HepG2 (cell line): ENCODE measurements around the gene C9orf50. TPM values are rescaled to one million over a fixed set of nuclear protein-coding genes. Genes with fewer than 3 reads are reported as not detected.

Experiments used
- ATAC-seq: fragments of 200-7000 bp; cut with Tn5 transposase; 3 replicates; pipeline ENCODE4 v1.9.1; 2020; ENCODE audit warnings: mild to moderate bottlenecking, moderate library complexity
- BruUV-seq: library from RNA; stranded (reverse); fragments of 400-500 nt; replicated peaks from 2 replicates; lab custom pipeline; 2021; lab: Mats Ljungman, UMichigan
- CTCF ChIA-PET: fragments of 300-600 bp; formaldehyde crosslinking; extraction: SDS; loops from one replicate; lab custom pipeline; 2021; ENCODE audit warnings: low total read pairs, inconsistent platforms, low intra/inter-chr PET ratio; lab: Yijun Ruan, JAX
- POLR2A ChIA-PET: fragments of 350-600 bp; sonication (Branson Sonifier 250); formaldehyde crosslinking; loops from one replicate; lab custom pipeline; 2020; ENCODE audit warnings: antibody characterized with exemption, inconsistent platforms; lab: Yijun Ruan, JAX
- DNase-seq: peaks from one replicate; pipeline ENCODE4 v3.0.0-alpha.2; 2015; ENCODE audit warnings: low spot score
- FAIRE-seq: peaks from 3 replicates; lab custom pipeline; 2011; peaks lifted over from hg19 to GRCh38; lab: Jason Lieb, UNC
- H2AFZ ChIP-seq: one replicate; pipeline ENCODE4 v1.6.1; 2011; ENCODE audit warnings: low read length, inconsistent platforms
- H3K27ac ChIP-seq: fragments of 300-600 bp; 3 replicates; pipeline ENCODE4 v1.8.0; 2011; ENCODE audit warnings: mixed run types, mild to moderate bottlenecking, mixed read lengths, low read length, inconsistent platforms; ENCODE audit not compliant: insufficient read depth; ENCODE audit errors: extremely low read length
- H3K27me3 ChIP-seq, 2 experiments: fragments of 200-600 bp in 1 of 2; 2 replicates in 1 of 2; 3 replicates in 1 of 2; pipeline versions ENCODE4 v1.6.0 to v1.8.0; 2011; ENCODE audit warnings: low read length in 2 of 2, mild to moderate bottlenecking in 2 of 2, moderate library complexity in 2 of 2, inconsistent platforms in 1 of 2; ENCODE audit not compliant: insufficient read depth in 2 of 2, control insufficient read depth in 1 of 2
- H3K36me3 ChIP-seq, 2 experiments: fragments of 200-600 bp in 1 of 2; replicated peaks in 1 of 2; 2 replicates in 1 of 2; 3 replicates in 1 of 2; pipeline versions ENCODE4 v1.5.1 to v1.8.0; 2011; ENCODE audit warnings: low read length in 2 of 2, inconsistent platforms in 1 of 2; ENCODE audit not compliant: insufficient read depth in 2 of 2, control insufficient read depth in 1 of 2
- H3K4me1 ChIP-seq: 2 replicates; pipeline ENCODE4 v1.5.1; 2012; ENCODE audit warnings: low read length, inconsistent platforms; ENCODE audit not compliant: insufficient read depth
- H3K4me2 ChIP-seq: 2 replicates; pipeline ENCODE4 v1.6.0; 2011; ENCODE audit warnings: low read depth, low read length, inconsistent platforms
- H3K4me3 ChIP-seq, 3 experiments: fragments of 200-600 bp in 1 of 3; sonication (generic), shearing (Covaris generic) in 1 of 3; replicated peaks in 1 of 3; 2 replicates each; pipeline ENCODE4 v1.5.1; 2011 to 2016; ENCODE audit warnings: low read length in 3 of 3, inconsistent platforms in 2 of 3, low read depth in 2 of 3, mild to moderate bottlenecking in 2 of 3, control low read depth in 1 of 3, mixed read lengths in 1 of 3; ENCODE audit not compliant: insufficient read depth in 1 of 3
- H3K79me2 ChIP-seq: one replicate; pipeline ENCODE4 v1.6.1; 2011; ENCODE audit warnings: low read length, inconsistent platforms; ENCODE audit not compliant: insufficient read depth
- H3K9ac ChIP-seq: 2 replicates; pipeline ENCODE4 v1.6.0; 2011; ENCODE audit warnings: mild to moderate bottlenecking, low read depth, low read length, inconsistent platforms; ENCODE audit not compliant: insufficient read depth
- H3K9me3 ChIP-seq: 2 replicates; pipeline ENCODE4 v1.5.1; 2012; ENCODE audit warnings: mild to moderate bottlenecking, low read length
- H4K20me1 ChIP-seq: 2 replicates; pipeline ENCODE4 v1.6.0; 2011; ENCODE audit warnings: inconsistent platforms, mild to moderate bottlenecking, low read length, moderate library complexity; ENCODE audit not compliant: insufficient read depth
- ARID5B ChIP-seq: IDR thresholded peaks from 2 replicates; pipeline ENCODE4 v1.4.0; 2020; ENCODE audit warnings: mild to moderate bottlenecking, missing genetic modification reagents
- CEBPB ChIP-seq: IDR thresholded peaks from 2 replicates; pipeline ENCODE4 v1.6.1; 2011; ENCODE audit warnings: low read depth, low read length, improper control_type of control experiment, borderline replicate concordance
- DMAP1 ChIP-seq: IDR thresholded peaks from 2 replicates; pipeline ENCODE4 v1.6.1; 2016
- HOXA3 ChIP-seq: sonication (generic); formaldehyde crosslinking; IDR thresholded peaks from 2 replicates; pipeline ENCODE4 v1.5.0; 2020; ENCODE audit warnings: missing genetic modification reagents
- MATR3 ChIP-seq: sonication (generic); formaldehyde crosslinking; IDR thresholded peaks from 2 replicates; pipeline ENCODE4 v1.4.0; 2020; ENCODE audit warnings: missing genetic modification reagents
- SAP130 ChIP-seq: IDR thresholded peaks from 2 replicates; pipeline ENCODE4 v1.6.1; 2016; ENCODE audit warnings: low read depth
- SOX5 ChIP-seq: IDR thresholded peaks from 2 replicates; pipeline ENCODE4 v1.6.1; 2016; ENCODE audit warnings: borderline replicate concordance
- UBTF ChIP-seq: sonication (generic); formaldehyde crosslinking; IDR thresholded peaks from 2 replicates; pipeline ENCODE4 v1.4.0; 2020; ENCODE audit warnings: mild to moderate bottlenecking, missing genetic modification reagents
- ZBTB21 ChIP-seq: sonication (generic); formaldehyde crosslinking; IDR thresholded peaks from 2 replicates; pipeline ENCODE4 v1.4.0; 2020; ENCODE audit warnings: missing genetic modification reagents
- ZNF326 ChIP-seq: sonication (generic); formaldehyde crosslinking; IDR thresholded peaks from 2 replicates; pipeline ENCODE4 v1.4.0; 2020; ENCODE audit warnings: missing genetic modification reagents, borderline replicate concordance
- ZNF605 ChIP-seq: sonication (generic); formaldehyde crosslinking; IDR thresholded peaks from 2 replicates; pipeline ENCODE4 v1.8.0; 2022; ENCODE audit warnings: mild to moderate bottlenecking, missing genetic modification reagents
- ZNF703 ChIP-seq: sonication (generic); formaldehyde crosslinking; IDR thresholded peaks from 2 replicates; pipeline ENCODE4 v1.5.1; 2020; ENCODE audit warnings: missing genetic modification reagents, mild to moderate bottlenecking, moderate library complexity, borderline replicate concordance
- WGBS: methylation state at CpG from one replicate; pipeline ENCODE4 v1.1.6; 2017; ENCODE audit warnings: low lambda C conversion rate; 5-methylcytosine and 5-hydroxymethylcytosine counted together
- in situ Hi-C: cut with HindIII; loops from 2 replicates; pipeline ENCODE4 v1.10.0; 2017; ENCODE audit warnings: low pct_unique_long_range_greater_than_20kb; ENCODE audit not compliant: extremely low pct_ligation_motif_present
- intact Hi-C: fragments of 100-400 bp; cut with micrococcal nuclease; formaldehyde crosslinking; loops from one replicate; pipeline ENCODE4 v1.10.0; 2022; ENCODE audit not compliant: unreplicated experiment
- polyA plus RNA-seq, 8 experiments: library from polyadenylated mRNA; depleted of rRNA in 3 of 8; stranded (reverse) in 7 of 8; unstranded in 1 of 8; fragments of >200 nt; fragmentation: Illumina TruSeq in 4 of 8; extraction: Trizol in 4 of 8; gene quantifications; 2 replicates each; pipeline versions ENCODE4 v1.2.1 to v1.2.3, GENCODE V29; 2011 to 2016; ENCODE audit warnings: low read depth in 4 of 8, missing spikeins in 1 of 8, mixed read lengths in 1 of 8; ENCODE audit not compliant: insufficient read depth in 1 of 8
- total RNA-seq, 5 experiments: library from RNA; depleted of rRNA; stranded (reverse); fragments of >200 nt; fragmentation: Illumina TruSeq; extraction: Trizol; gene quantifications; 2 replicates each; pipeline ENCODE4 v1.2.3, GENCODE V29; 2016; ENCODE audit warnings: low read depth in 1 of 5
- TF ChIP-seq, protein P1 (sequence below): sonication (generic); formaldehyde crosslinking; IDR thresholded peaks from 2 replicates; pipeline ENCODE4 v1.5.0; 2020; ENCODE audit warnings: mild to moderate bottlenecking, missing genetic modification reagents, moderate library complexity
- TF ChIP-seq, protein P2 (sequence below): sonication (generic); formaldehyde crosslinking; IDR thresholded peaks from 2 replicates; pipeline ENCODE4 v1.5.0; 2020; ENCODE audit warnings: missing genetic modification reagents, mild to moderate bottlenecking, borderline replicate concordance

The C9orf50 gene
- total and polyA plus RNA-seq, 2 of the 13 experiments (the other 11 are each of a cell fraction or from before 2014, with no cell fraction given), result not detected

DNA sequence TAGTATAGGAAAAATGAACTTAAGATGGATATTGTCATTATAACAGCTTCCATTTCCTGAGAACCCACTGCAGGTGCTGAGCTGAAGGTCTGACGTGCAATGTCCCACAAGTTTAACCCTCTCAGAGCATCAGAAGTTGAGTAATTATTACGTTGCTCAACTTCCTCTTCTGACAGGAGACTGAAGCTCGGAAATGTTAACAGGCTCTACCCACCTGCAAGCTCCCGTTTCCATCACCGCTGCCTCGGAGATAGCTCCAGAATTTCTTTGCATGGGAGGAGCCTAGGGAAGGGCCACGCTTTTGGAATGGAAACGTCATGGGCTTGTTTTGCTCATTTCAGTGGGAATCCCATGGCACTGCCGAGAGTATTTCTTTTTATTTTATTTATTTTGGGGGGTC is 4.0 kb upstream of the C9orf50 start:
- peaks cover 69% of the 10 kb centered on the region for H3K4me1 ChIP-seq
- H2AFZ ChIP-seq, result no peak overlapping the region
- peaks cover 39% of the 10 kb centered on the region for H3K79me2 ChIP-seq
- peak; percentile 66 for DNase-seq
- ChIA-PET POLR2A (interaction anchor here (0.8 to 4.0 kb wide), 13 partner anchors 12 to 544 kb away, joined by 3 to 50 read pairs (median 4); partner anchors contain the start of genes DOLPP1 and IER5L), CTCF (interaction anchor here (0.8 to 2.2 kb wide), 2 partner anchors 486 to 493 kb away, joined by 3 to 17 read pairs; no protein-coding TSS in a partner anchor)
- H3K9me3 ChIP-seq, result no peaks in the 10 kb centered on the region
- H3K4me3 ChIP-seq, result peak overlapping the region; percentile 69 to 89 (median 85)
- H3K36me3 ChIP-seq, result peaks cover 1 to 16% of the 10 kb centered on the region in 2 experiments; a peak in 4 of 5 replicates
- in situ Hi-C loops (loop anchor here (5.0 kb wide), 1 partner anchor 483 kb away; no protein-coding TSS in a partner anchor), intact Hi-C loops (loop anchor here (1.0 to 10.0 kb wide), 2 partner anchors 450 to 486 kb away; partner anchors contain the start of gene IER5L)
- peak overlapping the region; percentile 30 for H3K27ac ChIP-seq
- ATAC-seq, result peak; percentile 12; the same call in 1 of the 3 replicates
- H3K9ac ChIP-seq, result peak overlapping the region; percentile 92; the same call in 1 of the 2 replicates
- no peak for FAIRE-seq
- WGBS, result 0% methylated on average over 9 of the region's 9 CpGs
- no TSS peak for BruUV-seq
- H4K20me1 ChIP-seq, result peaks cover 35% of the 10 kb centered on the region
- peaks cover 0 to 15% of the 10 kb centered on the region in 2 experiments; a peak in 3 of 5 replicates for H3K27me3 ChIP-seq
- H3K4me2 ChIP-seq, result peak overlapping the region; percentile 80
- no peak for TF ChIP-seq MATR3
- no peak for TF ChIP-seq UBTF (CRISPR knock-in tag)
- TF ChIP-seq, protein P1, sequence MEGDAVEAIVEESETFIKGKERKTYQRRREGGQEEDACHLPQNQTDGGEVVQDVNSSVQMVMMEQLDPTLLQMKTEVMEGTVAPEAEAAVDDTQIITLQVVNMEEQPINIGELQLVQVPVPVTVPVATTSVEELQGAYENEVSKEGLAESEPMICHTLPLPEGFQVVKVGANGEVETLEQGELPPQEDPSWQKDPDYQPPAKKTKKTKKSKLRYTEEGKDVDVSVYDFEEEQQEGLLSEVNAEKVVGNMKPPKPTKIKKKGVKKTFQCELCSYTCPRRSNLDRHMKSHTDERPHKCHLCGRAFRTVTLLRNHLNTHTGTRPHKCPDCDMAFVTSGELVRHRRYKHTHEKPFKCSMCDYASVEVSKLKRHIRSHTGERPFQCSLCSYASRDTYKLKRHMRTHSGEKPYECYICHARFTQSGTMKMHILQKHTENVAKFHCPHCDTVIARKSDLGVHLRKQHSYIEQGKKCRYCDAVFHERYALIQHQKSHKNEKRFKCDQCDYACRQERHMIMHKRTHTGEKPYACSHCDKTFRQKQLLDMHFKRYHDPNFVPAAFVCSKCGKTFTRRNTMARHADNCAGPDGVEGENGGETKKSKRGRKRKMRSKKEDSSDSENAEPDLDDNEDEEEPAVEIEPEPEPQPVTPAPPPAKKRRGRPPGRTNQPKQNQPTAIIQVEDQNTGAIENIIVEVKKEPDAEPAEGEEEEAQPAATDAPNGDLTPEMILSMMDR (CRISPR knock-in tag), result 0 out of 2 replicates have a peak, but pooled peaks have one; percentile 18
- peak; percentile 80 for TF ChIP-seq CEBPB
- TF ChIP-seq SAP130 (CRISPR knock-in tag), result peak; percentile 65
- TF ChIP-seq, protein P2, sequence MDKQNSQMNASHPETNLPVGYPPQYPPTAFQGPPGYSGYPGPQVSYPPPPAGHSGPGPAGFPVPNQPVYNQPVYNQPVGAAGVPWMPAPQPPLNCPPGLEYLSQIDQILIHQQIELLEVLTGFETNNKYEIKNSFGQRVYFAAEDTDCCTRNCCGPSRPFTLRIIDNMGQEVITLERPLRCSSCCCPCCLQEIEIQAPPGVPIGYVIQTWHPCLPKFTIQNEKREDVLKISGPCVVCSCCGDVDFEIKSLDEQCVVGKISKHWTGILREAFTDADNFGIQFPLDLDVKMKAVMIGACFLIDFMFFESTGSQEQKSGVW (CRISPR knock-in tag), result no peak
- TF ChIP-seq ARID5B (CRISPR knock-in tag), result 0 out of 2 replicates have a peak, but pooled peaks have one; percentile 19
- no peak for TF ChIP-seq ZNF605 (CRISPR knock-in tag)
- no peak for TF ChIP-seq ZNF326 (CRISPR knock-in tag)
- no peak for TF ChIP-seq ZNF703 (CRISPR knock-in tag)
- TF ChIP-seq HOXA3 (CRISPR knock-in tag), result peak; percentile 40; the same call in 1 of the 2 replicates
- no peak for TF ChIP-seq DMAP1 (CRISPR knock-in tag)
- peak; percentile 67; the same call in 1 of the 2 replicates for TF ChIP-seq ZBTB21 (CRISPR knock-in tag)
- TF ChIP-seq SOX5, result peak; percentile 8; the same call in 1 of the 2 replicates
